Mesodermal cell (in vitro differentiated cells): Measurements from ENCODE around the gene CLEC16A.

Experiments
- H3K27ac ChIP-seq: 2 replicates; pipeline ENCODE4 v1.7.0; 2013; ENCODE audit warnings: mild to moderate bottlenecking, low read depth, low read length, moderate library complexity; ENCODE audit not compliant: severe bottlenecking
- H3K36me3 ChIP-seq: 2 replicates; pipeline ENCODE4 v1.7.1; 2013; ENCODE audit warnings: mild to moderate bottlenecking, low read length, moderate library complexity; ENCODE audit not compliant: control insufficient read depth, insufficient read depth
- H3K4me1 ChIP-seq: one replicate; pipeline ENCODE4 v1.7.1; 2013; ENCODE audit warnings: mild to moderate bottlenecking, low read length; ENCODE audit not compliant: insufficient read depth, control insufficient read depth, poor library complexity, severe bottlenecking
- H3K4me3 ChIP-seq: 2 replicates; pipeline ENCODE4 v1.7.0; 2013; ENCODE audit warnings: low read length, control low read depth, mild to moderate bottlenecking; ENCODE audit not compliant: insufficient read depth, poor library complexity, severe bottlenecking; ENCODE audit errors: extremely low read depth
- H3K9me3 ChIP-seq: 2 replicates; pipeline ENCODE4 v1.7.1; 2013; ENCODE audit warnings: mild to moderate bottlenecking, low read length, moderate library complexity; ENCODE audit not compliant: control insufficient read depth
- WGBS, 2 experiments: methylation state at CpG; one replicate each; pipeline ENCODE4 v1.1.5; 2013; ENCODE audit warnings: missing lambda C conversion rate in 2 of 2; ENCODE audit not compliant: insufficient coverage in 2 of 2; 5-methylcytosine and 5-hydroxymethylcytosine counted together

CLEC16A gene

GRCh38 chr16:10934325-10935107, 9.8 kb upstream of the CLEC16A start:
- Histone ChIP-seq H3K4me1 (peaks cover 7% of the 10 kb centered on the region), H3K36me3 (peaks cover 44% of the 10 kb centered on the region), H3K27ac (no peak overlapping the region), H3K4me3 (no peak overlapping the region), H3K9me3 (no peaks in the 10 kb centered on the region)
- 94 to 98% methylated on average over 6 to 7 of the region's 13 CpGs for WGBS, 2 experiments

- no peak overlapping the region for H3K4me3 ChIP-seq
- H3K4me1 ChIP-seq: peaks cover 13% of the 10 kb centered on the region
- no peaks in the 10 kb centered on the region for H3K9me3 ChIP-seq
- peaks cover 52% of the 10 kb centered on the region for H3K36me3 ChIP-seq
- WGBS, 2 experiments: 84 to 93% methylated on average over 2 to 3 of the region's 7 CpGs
- H3K27ac ChIP-seq: no peak overlapping the region
These were observed 9.0 kb upstream of the CLEC16A start for GRCh38 chr16:10935226-10935915.

GRCh38 chr16:10936272-10936984, 7.9 kb upstream of the CLEC16A start:
- peaks cover 23% of the 10 kb centered on the region for H3K4me1 ChIP-seq
- peaks cover 52% of the 10 kb centered on the region for H3K36me3 ChIP-seq
- WGBS, 2 experiments: 93 to 95% methylated on average over 3 to 6 of the region's 8 CpGs
- no peak overlapping the region for H3K4me3 ChIP-seq
- no peaks in the 10 kb centered on the region for H3K9me3 ChIP-seq
- no peak overlapping the region for H3K27ac ChIP-seq

GRCh38 chr16:10937068-10937859, 7.1 kb upstream of the CLEC16A start:
- WGBS, 2 experiments: 86 to 92% methylated on average over 8 to 10 of the region's 11 CpGs
- peaks cover 46% of the 10 kb centered on the region for H3K36me3 ChIP-seq
- no peak overlapping the region for H3K27ac ChIP-seq
- H3K4me1 ChIP-seq: peaks cover 23% of the 10 kb centered on the region
- H3K4me3 ChIP-seq: no peak overlapping the region
- no peaks in the 10 kb centered on the region for H3K9me3 ChIP-seq

GRCh38 chr16:10938321-10938720, 6.0 kb upstream of the CLEC16A start:
- Histone ChIP-seq H3K9me3 (no peaks in the 10 kb centered on the region), H3K4me1 (peaks cover 23% of the 10 kb centered on the region), H3K36me3 (peaks cover 37% of the 10 kb centered on the region), H3K27ac (no peak overlapping the region), H3K4me3 (no peak overlapping the region)
- WGBS, 2 experiments: 96 to 97% methylated on average over 2 to 5 of the region's 7 CpGs

- 94 to 98% methylated on average over 6 to 7 of the region's 7 CpGs for WGBS, 2 experiments
- Histone ChIP-seq H3K27ac (no peak overlapping the region), H3K9me3 (no peaks in the 10 kb centered on the region), H3K4me3 (no peak overlapping the region), H3K4me1 (peaks cover 23% of the 10 kb centered on the region), H3K36me3 (peaks cover 30% of the 10 kb centered on the region)
These were observed 5.3 kb upstream of the CLEC16A start for GRCh38 chr16:10938796-10939648.

- peaks cover 27% of the 10 kb centered on the region for H3K36me3 ChIP-seq
- no peak overlapping the region for H3K27ac ChIP-seq
- no peaks in the 10 kb centered on the region for H3K9me3 ChIP-seq
- no peak overlapping the region for H3K4me3 ChIP-seq
- peaks cover 23% of the 10 kb centered on the region for H3K4me1 ChIP-seq
- 93 to 96% methylated on average over 7 of the region's 7 CpGs for WGBS, 2 experiments
These were observed 4.6 kb upstream of the CLEC16A start for GRCh38 chr16:10939649-10940234.

- no peak overlapping the region for H3K27ac ChIP-seq
- no peaks in the 10 kb centered on the region for H3K9me3 ChIP-seq
- peaks cover 27% of the 10 kb centered on the region for H3K36me3 ChIP-seq
- H3K4me1 ChIP-seq: peaks cover 28% of the 10 kb centered on the region
- WGBS, 2 experiments: 82 to 87% methylated on average over 8 of the region's 8 CpGs
- peak overlapping the region; percentile 61 for H3K4me3 ChIP-seq
These were observed 3.8 kb upstream of the CLEC16A start for GRCh38 chr16:10940501-10941079.

GRCh38 chr16:10941127-10941933, 3.0 kb upstream of the CLEC16A start:
- Histone ChIP-seq H3K4me1 (peaks cover 35% of the 10 kb centered on the region), H3K36me3 (peaks cover 24% of the 10 kb centered on the region), H3K27ac (no peak overlapping the region), H3K4me3 (peak overlapping the region; percentile 61), H3K9me3 (no peaks in the 10 kb centered on the region)
- WGBS, 2 experiments: 14 to 23% methylated on average over 11 to 17 of the region's 36 CpGs
